SK-N-MC (cell line): ENCODE results near the gene ST6GALNAC3.

ENCODE experiments used
- EZH2 ChIP-seq: fragments of 200-600 bp; sonication (generic); IDR thresholded peaks from one replicate; pipeline ENCODE4 v1.6.1; 2017; ENCODE audit warnings: antibody characterized with exemption
- POLR2AphosphoS5 ChIP-seq: IDR thresholded peaks from 2 replicates; pipeline ENCODE4 v1.6.1; 2012; ENCODE audit warnings: mild to moderate bottlenecking, low read depth, low read length, borderline replicate concordance

DNA sequence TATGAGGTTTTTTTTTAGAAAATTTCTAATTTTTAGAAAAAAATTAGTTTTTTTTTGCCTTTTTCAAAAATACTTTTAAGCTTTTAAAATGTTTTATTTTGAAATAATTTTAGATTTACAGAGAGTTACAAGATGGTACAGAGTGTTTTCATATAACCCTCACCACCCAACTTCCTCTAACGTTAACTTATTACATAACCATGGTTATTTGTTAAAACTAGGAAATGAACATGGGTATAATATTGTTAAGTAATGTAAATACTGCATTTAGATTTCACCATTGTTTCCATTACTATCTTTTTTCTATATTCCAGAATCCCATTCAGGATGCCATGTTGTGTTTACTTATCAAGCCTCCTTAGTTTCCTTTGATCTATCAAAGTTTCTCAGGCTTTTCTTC lies 45.2 kb upstream of the ST6GALNAC3 start:
- TF ChIP-seq POLR2AphosphoS5, result no peak
- no peak for TF ChIP-seq EZH2
